SH-SY5Y (cell line): Measurements from ENCODE around the gene ATP5MC2.

Experiments used
- GATA2 ChIP-seq: IDR thresholded peaks from 2 replicates; pipeline ENCODE4 v1.6.1; 2011; ENCODE audit warnings: mild to moderate bottlenecking, low read depth, low read length
- GATA3 ChIP-seq: IDR thresholded peaks from 2 replicates; pipeline ENCODE4 v1.6.1; 2011; ENCODE audit warnings: low read depth, mild to moderate bottlenecking, low read length, moderate library complexity

GRCh38 chr12:53694756-53695151 lies 18.9 kb upstream of the ATP5MC2 start:
- no peak for TF ChIP-seq GATA2
- no peak for TF ChIP-seq GATA3
